ENCODE results near the gene ERCC6L2. TPM values are rescaled to one million over a fixed set of nuclear protein-coding genes. Genes with fewer than 3 reads are reported as not detected.

The ERCC6L2 gene
- total and polyA plus RNA-seq, 2 of the 4 experiments (the other 2 are of a cell fraction) = 13.0 to 67.6 TPM

- no peak overlapping the region for H4K5ac ChIP-seq (ENCODE audit: low read depth, low read length)
- no peak for TF ChIP-seq SMC3 (IDR thresholded peaks at IDR 0.05; ENCODE audit: low read depth, low read length)
- TF ChIP-seq RFX5 (IDR thresholded peaks at IDR 0.05; ENCODE audit: low read depth, low read length) = no peak
- TF ChIP-seq MXI1 (IDR thresholded peaks at IDR 0.05; ENCODE audit: borderline replicate concordance, low read depth, low read length) = no peak
- TF ChIP-seq POLR2A (IDR thresholded peaks at IDR 0.05; ENCODE audit: low read depth, low read length) = no peak
- no peak for TF ChIP-seq BHLHE40 (IDR thresholded peaks at IDR 0.05; ENCODE audit: low read depth, low read length)
- 0 out of 2 replicates have a peak, but pooled peaks have one; percentile 13 for TF ChIP-seq CTCF (conservative IDR thresholded peaks at IDR 0.05; ENCODE audit: low read depth, low read length)
- no peak overlapping the region for H3K4me3 ChIP-seq (ENCODE audit: insufficient read depth, low read depth, low read length)
- no peak for DNase-seq
- no peak overlapping the region for H2BK120ac ChIP-seq (ENCODE audit: low read depth, low read length)
- ChIA-PET POLR2A (ENCODE audit: unreplicated experiment) (no interaction called here), CTCF (interaction anchor here (1.3 kb wide), 1 partner anchor 10 kb away, joined by 8 read pairs; no protein-coding TSS in a partner anchor)
- H3K56ac ChIP-seq (ENCODE audit: extremely low read depth, insufficient read depth, low read length) = no peak overlapping the region
- intact Hi-C loops (cut with micrococcal nuclease) (no loop called here), dilution Hi-C loops (cut with HindIII; ENCODE audit: low sequenced_read_pairs, unreplicated experiment) (no loop called here), in situ Hi-C loops (cut with MboI; ENCODE audit: low sequenced_read_pairs) (no loop called here)
- no peak overlapping the region for H2BK5ac ChIP-seq (ENCODE audit: low read depth, low read length, poor library complexity, severe bottlenecking)
- H3K79me1 ChIP-seq (ENCODE audit: low read depth in 1 of 2, low read length in 2 of 2) = peaks cover 10 to 13% of the 10 kb centered on the region in 2 experiments
- H3K36me3 ChIP-seq (ENCODE audit: control insufficient read depth, insufficient read depth, low read length) = peaks cover 5% of the 10 kb centered on the region
- H4K91ac ChIP-seq (ENCODE audit: insufficient read depth, low read depth, low read length) = no peak overlapping the region
- no TSS peak for BruUV-seq (replicated peaks)
- no peak overlapping the region for H4K8ac ChIP-seq (ENCODE audit: low read depth in 2 of 2, low read length in 2 of 2)
- H2AFZ ChIP-seq (replicated peaks; ENCODE audit: low read length, poor library complexity) = no peak overlapping the region
- H4K20me1 ChIP-seq (ENCODE audit: insufficient read depth, low read length) = no peaks in the 10 kb centered on the region
- no peaks in the 10 kb centered on the region for H3K27me3 ChIP-seq (ENCODE audit: control insufficient read depth, insufficient read depth, low read length)
- no peak overlapping the region for H3K14ac ChIP-seq (replicated peaks; ENCODE audit: low read depth, low read length)
- H3K9me1 ChIP-seq (ENCODE audit: insufficient read depth, low read length) = peaks cover 2% of the 10 kb centered on the region; the same call in 1 of the 2 replicates
- no peak overlapping the region for H2BK15ac ChIP-seq (ENCODE audit: low read depth, low read length)
- no peak overlapping the region for H2AK9ac ChIP-seq (replicated peaks; ENCODE audit: low read depth, low read length, poor library complexity)
- H3K18ac ChIP-seq (ENCODE audit: low read depth, low read length) = no peak overlapping the region
- H3K4ac ChIP-seq (ENCODE audit: low read depth, low read length) = no peak overlapping the region
- H3K4me2 ChIP-seq (ENCODE audit: low read depth, low read length) = no peak overlapping the region
- no peak overlapping the region for H2BK20ac ChIP-seq (ENCODE audit: low read depth, low read length)
- ATAC-seq (ENCODE audit: low read depth) = no peak
- H3K23ac ChIP-seq (ENCODE audit: low read depth, low read length) = no peak overlapping the region
- H3K9me3 ChIP-seq (ENCODE audit: control insufficient read depth, insufficient read depth, low read length) = no peaks in the 10 kb centered on the region
- no peak overlapping the region for H3K27ac ChIP-seq (ENCODE audit: insufficient read depth, low read length)
- H3K9ac ChIP-seq (ENCODE audit: low read depth, low read length) = no peak overlapping the region
- WGBS, 2 experiments (ENCODE audit: extremely low coverage in 2 of 2, insufficient read length in 1 of 2) = no CpG with 5 or more reads among the region's 2 CpGs
- no peaks in the 10 kb centered on the region for H3K4me1 ChIP-seq (ENCODE audit: control insufficient read depth, insufficient read depth, low read length)
- H2AK5ac ChIP-seq (ENCODE audit: low read depth, low read length) = no peak overlapping the region
Observed at GRCh38 chr9:95907794-95908193, 32.3 kb downstream of the ERCC6L2 start.
